IPS-NIHi7 (cell line): ENCODE data around the gene ANLN.
"Not testable (repeated sequence)": the region's sequence is repeated elsewhere in the genome, so short reads cannot be mapped to it uniquely, and the experiment has no call there.

Experiments
- DNase-seq: peaks from one replicate; pipeline ENCODE4 v3.0.0; 2012; ENCODE audit warnings: mixed read lengths; ENCODE audit errors: extremely low spot score

ANLN gene

GRCh38 chr7:36379831-36380504, 9.7 kb upstream of the ANLN start:
- no peak for DNase-seq

DNA sequence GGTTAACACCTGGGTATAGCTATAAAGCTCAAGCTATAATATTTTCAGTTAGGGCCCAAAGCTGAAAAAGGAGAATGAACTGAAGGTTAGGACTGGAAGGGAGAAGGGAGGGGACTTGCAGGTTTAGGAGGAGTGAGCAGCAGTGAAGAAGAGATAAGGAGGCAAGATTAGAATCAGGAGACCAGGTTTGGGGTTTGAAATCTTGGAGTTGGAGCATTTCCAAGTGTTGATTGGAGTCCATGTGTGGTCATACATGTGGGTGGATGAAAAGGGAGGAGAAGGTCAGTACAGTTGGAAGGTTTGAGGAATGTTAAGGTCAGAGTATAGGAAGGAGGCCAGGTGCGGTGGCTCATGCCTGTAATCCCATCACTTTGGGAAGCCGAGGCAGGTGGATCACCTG, 8.6 kb upstream of the ANLN start:
- DNase-seq: no peak

DNA sequence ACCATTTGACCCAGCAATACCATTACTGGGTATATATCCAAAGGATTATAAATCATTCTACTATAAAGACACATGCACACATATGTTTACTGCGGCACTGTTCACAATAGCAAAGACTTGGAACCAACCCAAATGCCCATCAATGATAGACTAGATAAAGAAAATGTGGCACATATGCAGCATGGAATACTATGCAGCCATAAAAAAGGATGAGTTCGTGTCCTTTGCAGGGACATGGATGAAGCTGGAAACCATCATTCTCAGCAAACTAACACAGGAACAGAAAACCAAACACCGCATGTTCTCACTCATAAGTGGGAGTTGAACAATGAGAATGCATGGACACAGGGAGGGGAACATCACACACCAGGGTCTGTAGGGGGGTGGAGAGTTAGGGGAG, 6.4 kb upstream of the ANLN start:
- not testable (repeated sequence) for DNase-seq

DNA sequence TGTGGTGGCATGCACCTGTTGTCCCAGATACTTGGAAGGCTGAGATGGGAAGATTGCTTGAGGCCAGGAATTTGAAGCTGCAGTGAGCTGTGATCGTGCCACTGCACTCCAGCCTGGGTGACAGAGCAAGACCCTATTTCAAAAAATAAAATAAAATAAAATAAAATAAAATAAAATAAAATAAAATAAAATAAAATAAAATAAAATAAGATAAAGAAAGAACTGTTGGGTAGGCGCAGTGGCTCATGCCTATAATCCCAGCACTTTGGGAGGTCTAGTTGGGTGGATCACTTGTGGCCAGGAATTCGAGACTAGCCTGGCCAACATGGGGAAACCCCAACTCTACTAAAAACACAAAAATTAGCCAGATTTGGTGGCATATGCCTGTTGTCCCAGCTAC, 4.0 kb upstream of the ANLN start:
- DNase-seq: not testable (repeated sequence)

GRCh38 chr7:36387435-36388231, 2.0 kb upstream of the ANLN start:
- DNase-seq: no peak

- DNase-seq: no peak
Measured at GRCh38 chr7:36388423-36388822, 1.2 kb upstream of the ANLN start.

DNA sequence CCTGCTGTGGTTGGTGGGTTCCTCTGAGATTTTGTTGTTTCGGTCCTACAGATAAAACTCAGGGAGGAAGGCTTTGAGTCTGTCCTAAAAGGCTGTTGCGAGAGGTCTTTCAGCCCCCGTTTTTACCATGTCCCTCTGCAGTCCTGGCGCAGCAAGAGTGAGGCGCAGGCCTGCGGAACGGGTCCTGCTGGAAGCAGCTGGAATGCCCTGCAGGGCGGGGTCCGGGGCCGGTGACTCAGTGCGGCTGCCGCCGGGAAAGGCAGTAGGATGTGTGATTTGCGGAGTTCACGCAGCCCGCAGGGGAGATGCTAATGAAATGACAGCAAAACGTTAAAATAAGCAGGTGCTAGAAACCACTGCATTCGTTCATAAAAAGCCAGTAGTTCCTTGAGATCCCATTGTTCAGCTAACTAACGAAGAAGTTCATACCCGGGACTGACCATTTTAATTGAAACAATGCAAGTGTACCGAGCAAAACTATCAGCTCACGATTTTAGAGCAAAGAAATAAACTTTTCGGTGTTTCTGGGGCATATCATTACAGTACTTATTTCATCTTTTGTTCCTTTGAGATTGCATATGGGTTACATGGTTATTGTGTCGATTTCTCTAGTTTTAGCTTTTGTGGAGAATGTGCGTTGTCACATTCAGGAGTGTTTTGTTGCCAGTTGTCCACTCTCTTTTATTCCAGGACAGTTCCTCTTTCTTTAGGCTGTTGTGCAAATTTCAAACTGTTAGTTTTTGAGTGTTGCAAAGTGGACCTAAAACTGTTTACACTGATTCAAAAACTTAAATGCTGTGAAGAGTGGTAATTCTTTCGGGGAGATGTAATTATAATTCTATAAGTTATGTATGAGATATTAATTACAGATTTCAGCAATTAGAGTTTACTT, 783 bp downstream of the ANLN start:
- peak; percentile 91 for DNase-seq

DNA sequence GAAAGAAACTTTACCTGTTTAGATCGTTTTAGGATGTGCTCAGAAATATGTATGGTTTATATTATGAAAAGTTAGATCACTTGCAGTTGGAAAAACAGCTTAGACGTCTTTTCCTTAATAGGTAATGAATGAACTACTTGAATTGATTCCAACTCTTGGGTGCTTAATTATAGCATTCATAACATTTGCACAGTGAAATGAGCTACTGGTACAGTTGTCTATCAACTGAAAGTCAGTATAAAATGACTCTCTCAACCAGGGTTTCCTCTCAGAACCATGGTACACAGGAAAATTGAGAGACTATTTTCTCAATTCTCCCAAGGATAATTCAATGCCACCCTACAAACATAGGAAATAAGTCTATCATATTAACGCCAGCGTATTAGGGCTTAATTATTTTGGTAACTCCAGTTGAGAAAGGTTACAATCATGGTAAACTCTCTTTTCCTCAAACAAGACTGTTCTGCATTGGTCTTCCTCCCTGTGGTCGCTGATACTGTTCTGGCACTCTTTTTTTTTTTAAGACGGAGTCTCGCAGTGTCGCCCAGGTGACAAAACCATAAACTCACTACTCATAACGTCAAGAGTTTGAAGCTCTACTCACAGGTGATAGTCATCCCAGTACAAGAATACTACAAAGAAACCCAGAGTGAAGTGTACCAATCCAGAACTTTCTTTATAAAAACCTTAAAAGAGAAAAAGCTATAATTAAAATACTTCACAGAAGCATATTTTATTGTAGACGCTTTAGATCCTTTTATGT, 2.0 kb downstream of the ANLN start:
- DNase-seq: no peak

- DNase-seq: no peak
Measured at GRCh38 chr7:36393826-36394225, 4.2 kb downstream of the ANLN start.

DNA sequence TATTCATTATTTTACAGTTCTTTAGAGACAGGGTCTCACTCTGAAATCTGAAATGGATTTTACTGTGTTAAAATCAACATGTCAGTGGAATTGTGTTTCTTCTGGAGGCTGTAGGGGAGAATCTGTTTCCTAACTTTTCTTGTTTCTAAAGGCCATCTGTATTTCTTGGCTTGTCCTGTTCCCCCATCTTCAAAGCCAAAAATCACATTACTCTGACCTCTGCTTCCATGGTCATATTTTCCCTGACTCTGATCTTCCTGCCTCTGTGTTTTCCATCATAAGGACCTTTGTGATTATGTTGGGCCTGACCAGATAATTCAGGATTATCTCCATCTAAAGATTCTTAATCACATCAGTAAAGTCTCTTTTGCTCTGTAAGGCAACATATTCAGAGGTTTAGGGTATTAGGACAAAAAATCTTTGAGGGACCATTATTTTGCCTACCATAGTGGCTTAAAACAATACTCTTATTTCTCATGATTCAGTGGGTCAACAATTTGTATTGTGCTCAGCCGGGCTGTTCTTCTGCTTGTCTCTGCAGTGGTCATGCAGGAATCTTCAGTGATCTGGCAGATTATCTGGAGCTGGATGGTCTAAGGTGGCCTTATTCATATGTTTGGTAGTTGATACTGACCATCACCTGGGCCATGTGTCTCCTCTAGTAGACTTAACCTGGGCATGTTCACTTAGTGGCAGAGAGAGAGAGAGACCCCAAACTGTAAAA, 5.7 kb downstream of the ANLN start:
- DNase-seq: no peak

- DNase-seq: no peak
Measured at GRCh38 chr7:36396150-36396549, 6.5 kb downstream of the ANLN start.

DNA sequence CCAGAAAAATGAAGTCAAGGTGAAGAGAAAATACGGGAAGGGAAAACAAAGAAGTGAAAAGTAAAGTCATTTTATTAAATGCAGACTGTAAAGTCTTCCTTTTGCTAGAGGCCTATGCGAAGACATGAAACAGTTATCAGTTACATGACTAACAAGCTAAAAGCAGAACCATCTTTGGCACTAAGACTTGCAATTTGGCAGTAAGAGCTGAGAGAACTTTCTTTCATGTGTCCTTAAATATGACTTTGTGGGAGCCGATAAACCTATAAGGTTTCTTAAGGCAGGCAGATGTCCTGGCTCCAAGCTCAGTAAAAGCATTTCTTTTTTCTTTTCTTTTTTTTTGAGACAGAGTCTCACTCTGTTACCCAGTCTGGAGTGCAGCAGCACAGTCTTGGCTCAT, 10.4 kb downstream of the ANLN start:
- DNase-seq: no peak

GRCh38 chr7:36400606-36401005, 10.9 kb downstream of the ANLN start:
- DNase-seq: no peak

DNA sequence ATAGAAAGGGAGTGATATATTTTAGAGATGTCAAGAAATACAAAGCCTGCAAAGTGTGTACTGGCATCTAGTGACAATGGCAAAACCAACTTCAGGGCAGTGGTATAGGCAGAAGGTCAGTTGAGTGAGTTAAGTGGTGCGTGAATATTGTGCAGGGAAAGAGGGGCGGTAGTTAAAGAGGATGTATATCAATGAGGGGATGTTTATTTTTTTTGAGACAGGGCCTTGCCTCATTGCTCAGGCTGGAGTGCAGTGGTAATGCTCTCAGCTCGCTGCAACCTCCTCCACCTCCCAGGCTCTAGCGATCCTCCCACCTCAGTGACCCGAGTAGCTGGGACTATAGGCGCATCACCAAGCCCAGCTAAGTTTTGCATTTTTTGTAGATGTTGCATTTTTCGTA, 13.8 kb downstream of the ANLN start:
- no peak for DNase-seq

- no peak for DNase-seq
Measured at GRCh38 chr7:36404639-36405408, 15.2 kb downstream of the ANLN start.

- no peak for DNase-seq
Measured at GRCh38 chr7:36405409-36405803, 15.7 kb downstream of the ANLN start.

DNA sequence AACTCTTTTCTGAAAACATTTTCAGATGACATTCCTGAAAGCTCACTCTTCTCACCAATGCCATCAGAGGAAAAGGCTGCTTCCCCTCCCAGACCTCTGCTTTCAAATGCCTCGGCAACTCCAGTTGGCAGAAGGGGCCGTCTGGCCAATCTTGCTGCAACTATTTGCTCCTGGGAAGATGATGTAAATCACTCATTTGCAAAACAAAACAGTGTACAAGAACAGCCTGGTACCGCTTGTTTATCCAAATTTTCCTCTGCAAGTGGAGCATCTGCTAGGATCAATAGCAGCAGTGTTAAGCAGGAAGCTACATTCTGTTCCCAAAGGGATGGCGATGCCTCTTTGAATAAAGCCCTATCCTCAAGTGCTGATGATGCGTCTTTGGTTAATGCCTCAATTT, 16.5 kb downstream of the ANLN start:
- DNase-seq: no peak

DNA sequence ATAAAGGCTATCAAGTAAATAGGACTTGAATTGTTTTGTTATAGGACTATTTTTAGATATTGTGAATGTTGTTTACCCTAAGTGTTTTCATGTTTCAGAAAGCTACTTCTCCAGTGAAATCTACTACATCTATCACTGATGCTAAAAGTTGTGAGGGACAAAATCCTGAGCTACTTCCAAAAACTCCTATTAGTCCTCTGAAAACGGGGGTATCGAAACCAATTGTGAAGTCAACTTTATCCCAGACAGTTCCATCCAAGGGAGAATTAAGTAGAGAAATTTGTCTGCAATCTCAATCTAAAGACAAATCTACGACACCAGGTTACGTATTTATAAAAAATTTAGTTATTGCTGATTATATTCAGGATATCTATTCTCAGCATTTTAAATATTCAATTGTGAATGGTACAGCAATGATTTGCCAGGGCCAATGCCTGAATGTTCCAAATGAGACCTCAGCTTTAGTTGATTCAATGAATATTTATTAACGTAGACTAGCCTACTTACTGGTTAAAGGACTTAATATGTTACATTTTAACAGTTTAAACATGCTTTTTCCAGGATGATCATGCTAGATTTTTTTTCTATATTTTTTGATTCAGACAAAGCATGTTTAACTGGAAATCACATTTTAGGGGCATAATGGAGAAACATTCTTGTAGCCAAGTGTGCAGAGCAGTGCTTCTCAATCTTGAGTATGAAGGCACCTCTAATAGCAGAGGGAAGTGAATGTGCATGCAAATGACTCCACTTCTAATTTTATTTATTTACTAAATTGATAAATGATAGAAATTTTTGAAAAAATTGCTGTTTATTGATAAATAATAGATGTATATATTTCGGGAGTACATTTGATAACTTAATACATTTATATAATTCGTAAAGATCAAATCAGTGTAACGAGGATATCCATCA, 18.2 kb downstream of the ANLN start:
- DNase-seq: no peak

- no peak for DNase-seq
Measured at GRCh38 chr7:36408589-36408988, 18.9 kb downstream of the ANLN start.
